GM12878 (cell line): Measurements from ENCODE around the gene ADCYAP1. TPM values are rescaled to one million over a fixed set of nuclear protein-coding genes. Genes with fewer than 3 reads are reported as not detected.

Source experiments
- ATAC-seq: fragments of 200-7000 bp; cut with Tn5 transposase; 3 replicates; pipeline ENCODE4 v1.9.1; 2020; ENCODE audit warnings: mild to moderate bottlenecking, moderate library complexity
- Bru-seq: library from RNA; stranded (reverse); fragments of 400-500 nt; gene quantifications from one replicate; lab custom pipeline; 2021; lab: Mats Ljungman, UMichigan
- BruChase-seq, 2 experiments: library from RNA; stranded (reverse); fragments of 400-500 nt; gene quantifications; one replicate each; lab custom pipeline; 2021; lab: Mats Ljungman, UMichigan
- BruUV-seq: library from RNA; stranded (reverse); fragments of 400-500 nt; replicated peaks from 2 replicates; lab custom pipeline; 2021; lab: Mats Ljungman, UMichigan
- CTCF ChIA-PET: fragments of 300-600 bp; sonication (Branson Sonifier 250); formaldehyde crosslinking; extraction: SDS; loops from one replicate; lab custom pipeline; 2021; ENCODE audit warnings: inconsistent platforms; lab: Yijun Ruan, JAX
- POLR2A ChIA-PET: fragments of 350-600 bp; formaldehyde crosslinking; extraction: SDS; loops from one replicate; lab custom pipeline; 2021; ENCODE audit warnings: inconsistent platforms; lab: Charles Lee
- RAD21 ChIA-PET: fragments of 300-600 bp; sonication (Branson Sonifier 250); formaldehyde crosslinking; loops from one replicate; lab custom pipeline; 2023; ENCODE audit warnings: antibody characterized with exemption; ENCODE audit not compliant: unreplicated experiment; lab: Charles Lee
- SMC1A ChIA-PET: fragments of 300-600 bp; sonication (Branson Sonifier 250); formaldehyde crosslinking; loops from one replicate; lab custom pipeline; 2023; ENCODE audit not compliant: unreplicated experiment, uncharacterized antibody; lab: Charles Lee
- DNase-seq: peaks from one replicate; pipeline ENCODE4 v3.0.0-alpha.2; 2011; ENCODE audit warnings: low read depth, low spot score
- FAIRE-seq: peaks from 3 replicates; lab custom pipeline; 2011; peaks lifted over from hg19 to GRCh38; lab: Jason Lieb, UNC
- H2AFZ ChIP-seq: 2 replicates; pipeline ENCODE4 v1.6.0; 2011; ENCODE audit warnings: low read depth, low read length, control low read depth; ENCODE audit not compliant: control insufficient read depth
- H3K27ac ChIP-seq: 2 replicates; pipeline ENCODE4 v1.5.1; 2011; ENCODE audit warnings: control low read depth; ENCODE audit not compliant: control insufficient read depth, insufficient read depth
- H3K27me3 ChIP-seq, 2 experiments: replicated peaks in 1 of 2; 2 replicates each; pipeline versions ENCODE4 v1.6.0 to v1.6.1; 2011; ENCODE audit warnings: low read length in 1 of 2; ENCODE audit not compliant: control insufficient read depth in 2 of 2, insufficient read depth in 2 of 2
- H3K36me3 ChIP-seq, 2 experiments: 2 replicates each; pipeline ENCODE4 v1.5.1; 2011; ENCODE audit warnings: low read length in 1 of 2; ENCODE audit not compliant: control insufficient read depth in 2 of 2, insufficient read depth in 2 of 2
- H3K4me1 ChIP-seq: 2 replicates; pipeline ENCODE4 v1.6.1; 2011; ENCODE audit warnings: mild to moderate bottlenecking, low read length, moderate library complexity, mixed read lengths; ENCODE audit not compliant: control insufficient read depth, insufficient read depth
- H3K4me2 ChIP-seq: 2 replicates; pipeline ENCODE4 v1.6.0; 2011; ENCODE audit warnings: control low read depth; ENCODE audit not compliant: control insufficient read depth, insufficient read depth
- H3K4me3 ChIP-seq: fragments of 200-600 bp; sonication (generic); 2 replicates; pipeline ENCODE4 v1.5.1; 2016
- H3K79me2 ChIP-seq: 2 replicates; pipeline ENCODE4 v1.6.0; 2011; ENCODE audit warnings: low read length; ENCODE audit not compliant: control insufficient read depth, insufficient read depth
- H3K9ac ChIP-seq: 2 replicates; pipeline ENCODE4 v1.8.0; 2011; ENCODE audit warnings: low read length, control low read depth, mixed read lengths; ENCODE audit not compliant: control insufficient read depth, insufficient read depth
- H3K9me3 ChIP-seq: replicated peaks from 3 replicates; pipeline ENCODE4 v1.5.1; 2011; ENCODE audit warnings: mild to moderate bottlenecking, low read length; ENCODE audit not compliant: control insufficient read depth, insufficient read depth
- H4K20me1 ChIP-seq: 2 replicates; pipeline ENCODE4 v1.6.0; 2011; ENCODE audit not compliant: control insufficient read depth, insufficient read depth
- CEBPZ ChIP-seq: fragments of 150-350 bp; IDR thresholded peaks from 2 replicates; pipeline ENCODE4 v1.6.1; 2016; ENCODE audit warnings: low read depth, low read length
- FOS ChIP-seq: IDR thresholded peaks from 3 replicates; pipeline ENCODE4 v1.6.1; 2011; ENCODE audit warnings: borderline replicate concordance; ENCODE audit not compliant: insufficient read length; ENCODE audit errors: extremely low read depth
- GATAD2B ChIP-seq: fragments of 450-650 bp; conservative IDR thresholded peaks from 2 replicates; pipeline ENCODE4 v1.6.1; 2017; ENCODE audit warnings: low read depth, mild to moderate bottlenecking, moderate library complexity
- HSF1 ChIP-seq: fragments of 150-350 bp; IDR thresholded peaks from 2 replicates; pipeline ENCODE4 v1.6.1; 2014; ENCODE audit warnings: mild to moderate bottlenecking, low read depth, low read length
- LARP7 ChIP-seq: fragments of 450-650 bp; IDR thresholded peaks from 2 replicates; pipeline ENCODE4 v1.6.1; 2017; ENCODE audit warnings: mild to moderate bottlenecking
- POLR2A ChIP-seq: IDR thresholded peaks from 2 replicates; pipeline ENCODE4 v1.6.1; 2011; ENCODE audit warnings: low read depth, mild to moderate bottlenecking, low read length
- TCF3 ChIP-seq: IDR thresholded peaks from 2 replicates; pipeline ENCODE4 v1.6.1; 2012; ENCODE audit warnings: low read depth, mild to moderate bottlenecking, low read length, borderline replicate concordance; ENCODE audit not compliant: insufficient read depth
- ZBED1 ChIP-seq: IDR thresholded peaks from 2 replicates; pipeline ENCODE4 v1.6.1; 2016; ENCODE audit warnings: borderline replicate concordance
- ZBTB40 ChIP-seq: fragments of 450-650 bp; IDR thresholded peaks from 2 replicates; pipeline ENCODE4 v1.6.1; 2016; ENCODE audit warnings: mild to moderate bottlenecking, moderate library complexity, borderline replicate concordance
- WGBS: methylation state at CpG from one replicate; pipeline ENCODE4 v1.1.6; 2016; ENCODE audit warnings: low lambda C conversion rate; ENCODE audit not compliant: insufficient replicate concordance, insufficient coverage; ENCODE audit errors: missing lambda C conversion rate; 5-methylcytosine and 5-hydroxymethylcytosine counted together
- in situ Hi-C: fragments of 300-500 bp; cut with MboI; formaldehyde crosslinking; loops from 9 replicates; pipeline ENCODE4 v1.14.3; 2018; ENCODE audit warnings: mixed read lengths
- intact Hi-C: fragments of 100-400 bp; cut with micrococcal nuclease; formaldehyde crosslinking; loops from one replicate; pipeline ENCODE4 v1.14.2; 2022; ENCODE audit not compliant: unreplicated experiment
- long read RNA-seq, 2 experiments: library from polyadenylated mRNA; unstranded; transcript quantifications; one replicate each; pipeline ENCODE4 v2.0.0, GENCODE V29; 2019 to 2020
- polyA minus RNA-seq, 3 experiments: library from RNA; depleted of rRNA, polyadenylated mRNA; stranded (reverse); fragments of >200 nt; gene quantifications; 2 replicates each; pipeline ENCODE4 v1.2.3, GENCODE V29; 2011
- polyA plus RNA-seq, 11 experiments: library from polyadenylated mRNA; depleted of rRNA in 4 of 11; unstranded in 6 of 11; stranded (reverse) in 5 of 11; fragments of >200 nt; fragmentation: Nextera tagmentation in 4 of 11; fragmentation: Illumina TruSeq in 1 of 11; extraction: Ambion mirVana in 4 of 11; extraction: Trizol in 1 of 11; gene quantifications; 1 replicate in 1 of 11; 2 replicates in 10 of 11; pipeline versions ENCODE4 v1.2.1 to v1.2.3, GENCODE V29; 2011 to 2016; ENCODE audit warnings: inconsistent platforms in 2 of 11, missing spikeins in 2 of 11, low read depth in 1 of 11
- total RNA-seq, 4 experiments: library from RNA; depleted of rRNA in 3 of 4; stranded (reverse); fragments of >200 nt in 3 of 4; fragmentation: Illumina TruSeq in 1 of 4; extraction: Trizol in 1 of 4; gene quantifications; 2 replicates each; pipeline versions ENCODE4 v1.2.1 to v1.2.3, GENCODE V29; 2013 to 2021

Gene ADCYAP1
- total RNA-seq (2013; cell fraction: nucleolus; rRNA removed): not detected in 2 replicates
- total RNA-seq (2014; rRNA removed) (not detected in 2 replicates), total RNA-seq (2014; rRNA removed; fragmentation: Illumina TruSeq; extraction: Trizol) (not detected in 2 replicates), total RNA-seq (2021) (not detected in 2 replicates), polyA plus RNA-seq (2011; rRNA removed) (not detected in 2 replicates), polyA plus RNA-seq (2014; fragmentation: Illumina TruSeq; extraction: Trizol) (not detected in 2 replicates), polyA plus RNA-seq (2014; fragmentation: Nextera tagmentation; extraction: Ambion mirVana) (under 1 TPM in 1 of 2 experiments, not detected in 1; 0.02 TPM), polyA plus RNA-seq (2014; rRNA removed) (not detected in 2 replicates), polyA plus RNA-seq (2016; fragmentation: Nextera tagmentation; extraction: Ambion mirVana) (not detected), polyA minus RNA-seq (2011; rRNA and poly(A)+ RNA removed) (not detected in 2 replicates), Bru-seq, nascent RNA (not detected), BruChase-seq, experiment 1, labeled RNA remaining after a 6-hour chase (not detected), BruChase-seq, experiment 2, labeled RNA remaining after a 2-hour chase (not detected)
- polyA plus RNA-seq (2011; ENCODE audit: low read depth): not detected
- polyA plus RNA-seq (2011; cell fraction: cytosol; rRNA removed): not detected in 2 replicates
- not detected in 2 replicates for polyA plus RNA-seq (2011; cell fraction: nucleus; rRNA removed)
- polyA plus RNA-seq (2012): not detected in 2 replicates
- not detected in 2 replicates for polyA minus RNA-seq (2011; cell fraction: cytosol; rRNA and poly(A)+ RNA removed)
- polyA minus RNA-seq (2011; cell fraction: nucleus; rRNA and poly(A)+ RNA removed): not detected in 2 replicates
- long read RNA-seq, experiment 1: 0 reads
- long read RNA-seq, experiment 2: 0 reads

- no peaks in the 10 kb centered on the region for H3K79me2 ChIP-seq
- BruUV-seq: no TSS peak
- H3K4me2 ChIP-seq: no peak within 1 kb of the TSS
- no peak within 1 kb of the TSS for H3K4me3 ChIP-seq
- no peaks in the 10 kb centered on the region for H3K36me3 ChIP-seq
- SMC1A ChIA-PET: no interaction called here
- RAD21 ChIA-PET: no interaction called here
- no peak within 1 kb of the TSS for H2AFZ ChIP-seq
- DNase-seq: no peak
- no peaks in the 10 kb centered on the region for H3K4me1 ChIP-seq
- in situ Hi-C loops (loop anchor here (5.0 kb wide), 1 partner anchor 47 kb away; no protein-coding TSS in a partner anchor), intact Hi-C loops (no loop called here)
- 31% methylated on average over 50 of the region's 51 CpGs for WGBS
- FAIRE-seq: no peak
- H3K27me3 ChIP-seq: peaks cover 2 to 7% of the 10 kb centered on the region in 2 experiments
- H3K27ac ChIP-seq: no peak within 1 kb of the TSS
- POLR2A ChIA-PET: no interaction called here
- no peaks in the 10 kb centered on the region for H4K20me1 ChIP-seq
- H3K9ac ChIP-seq: no peak within 1 kb of the TSS
- CTCF ChIA-PET: no interaction called here
- no peak for ATAC-seq
- H3K9me3 ChIP-seq: no peaks in the 10 kb centered on the region; the same call in 2 of the 3 replicates
- TF ChIP-seq HSF1 (no peak), POLR2A (no peak), ZBED1 (no peak), LARP7 (no peak), ZBTB40 (no peak), FOS (no peak), TCF3 (no peak), GATAD2B (no peak), CEBPZ (no peak)
These were observed at the start of gene ADCYAP1 for GRCh38 chr18:904218-905090. Gene ADCYAP1 (plus strand): TSS chr18:904871. CDS start chr18:905387, 516 bp downstream.
